HG02885 (cell line): ENCODE results near the gene NUP43.
"Not testable (repeated sequence)": the region's sequence is repeated elsewhere in the genome, so short reads cannot be mapped to it uniquely, and the experiment has no call there.

Experiments used
- ATAC-seq: cut with Tn5 transposase; IDR thresholded peaks from one replicate; pipeline ENCODE4 v1.9.1; 2021; ENCODE audit warnings: mild to moderate bottlenecking; ENCODE audit not compliant: unreplicated experiment, poor library complexity

The NUP43 gene

GRCh38 chr6:149746147-149746946 lies at the start of gene NUP43:
NUP43 (minus strand) TSS chr6:149746529; CDS start chr6:149746495, 34 bp downstream.
- ATAC-seq = peak; percentile 68

GRCh38 chr6:149783551-149783950 lies 37.2 kb upstream of the NUP43 start:
- ATAC-seq = no peak

GRCh38 chr6:149782337-149782736 lies 36.0 kb upstream of the NUP43 start:
- ATAC-seq = no peak

GRCh38 chr6:149781715-149782114 lies 35.4 kb upstream of the NUP43 start:
- ATAC-seq = no peak

GRCh38 chr6:149779644-149779963 lies 33.3 kb upstream of the NUP43 start:
- ATAC-seq = no peak

GRCh38 chr6:149777624-149778023 lies 31.3 kb upstream of the NUP43 start:
- no peak for ATAC-seq

- no peak for ATAC-seq
Observed at GRCh38 chr6:149771925-149772324, 25.6 kb upstream of the NUP43 start.

- ATAC-seq = no peak
Observed at GRCh38 chr6:149771185-149771584, 24.9 kb upstream of the NUP43 start.

- ATAC-seq = no peak
Observed at GRCh38 chr6:149769676-149770075, 23.3 kb upstream of the NUP43 start.

- no peak for ATAC-seq
Observed at GRCh38 chr6:149766156-149766769, 19.9 kb upstream of the NUP43 start.

- ATAC-seq = no peak
Observed at GRCh38 chr6:149763866-149764265, 17.5 kb upstream of the NUP43 start.

- ATAC-seq = peak; percentile 96
Observed at GRCh38 chr6:149761438-149761837, 15.1 kb upstream of the NUP43 start.

GRCh38 chr6:149756261-149756636 lies 9.9 kb upstream of the NUP43 start:
- ATAC-seq = no peak

GRCh38 chr6:149755300-149756260 lies 9.3 kb upstream of the NUP43 start:
- ATAC-seq = peak; percentile 76

GRCh38 chr6:149754548-149754947 lies 8.2 kb upstream of the NUP43 start:
- no peak for ATAC-seq

- ATAC-seq = not testable (repeated sequence)
Observed at GRCh38 chr6:149753374-149753637, 7.0 kb upstream of the NUP43 start.

- ATAC-seq = no peak
Observed at GRCh38 chr6:149752600-149753373, 6.5 kb upstream of the NUP43 start.

GRCh38 chr6:149751920-149752319 lies 5.6 kb upstream of the NUP43 start:
- ATAC-seq = not testable (repeated sequence)

- ATAC-seq = no peak
Observed at GRCh38 chr6:149751239-149751638, 4.9 kb upstream of the NUP43 start.

GRCh38 chr6:149750136-149750609 lies 3.8 kb upstream of the NUP43 start:
- ATAC-seq = peak; percentile 32
